ENCODE results near the gene FCSK.

FCSK gene

GRCh38 chr16:70421473-70422311, 32.7 kb upstream of the FCSK start:
- peaks cover 64% of the 10 kb centered on the region for H3K36me3 Mint-ChIP-seq (ENCODE audit: low read depth)
- no peak overlapping the region for H3K4me3 Mint-ChIP-seq
- intact Hi-C loops (cut with micrococcal nuclease), result no loop called here
- no peaks in the 10 kb centered on the region for H3K27me3 Mint-ChIP-seq
- peaks cover 88% of the 10 kb centered on the region for H3K4me1 Mint-ChIP-seq (ENCODE audit: low read depth)
- H3K27ac Mint-ChIP-seq, result peak overlapping the region; percentile 92
- H3K9me3 Mint-ChIP-seq, result no peaks in the 10 kb centered on the region

- H3K4me1 Mint-ChIP-seq (ENCODE audit: low read depth), result peaks cover 88% of the 10 kb centered on the region
- H3K9me3 Mint-ChIP-seq, result no peaks in the 10 kb centered on the region
- no peaks in the 10 kb centered on the region for H3K27me3 Mint-ChIP-seq
- H3K4me3 Mint-ChIP-seq, result no peak overlapping the region
- H3K36me3 Mint-ChIP-seq (ENCODE audit: low read depth), result peaks cover 62% of the 10 kb centered on the region
- H3K27ac Mint-ChIP-seq, result peak overlapping the region; percentile 92
- intact Hi-C loops (cut with micrococcal nuclease), result no loop called here
Observed at GRCh38 chr16:70422543-70422942, 31.9 kb upstream of the FCSK start.

- Mint-ChIP-seq H3K27me3 (no peaks in the 10 kb centered on the region), H3K9me3 (no peaks in the 10 kb centered on the region), H3K4me1 (ENCODE audit: low read depth) (peaks cover 78% of the 10 kb centered on the region), H3K27ac (peak overlapping the region; percentile 95), H3K36me3 (ENCODE audit: low read depth) (peaks cover 29% of the 10 kb centered on the region), H3K4me3 (peak overlapping the region; percentile 63)
- intact Hi-C loops (cut with micrococcal nuclease), result no loop called here
Observed at GRCh38 chr16:70427786-70428177, 26.6 kb upstream of the FCSK start.

GRCh38 chr16:70428178-70428998, 26.0 kb upstream of the FCSK start:
- H3K27me3 Mint-ChIP-seq, result no peaks in the 10 kb centered on the region
- H3K27ac Mint-ChIP-seq, result peak overlapping the region; percentile 95
- H3K4me3 Mint-ChIP-seq, result peak overlapping the region; percentile 63
- H3K36me3 Mint-ChIP-seq (ENCODE audit: low read depth), result peaks cover 27% of the 10 kb centered on the region
- H3K9me3 Mint-ChIP-seq, result no peaks in the 10 kb centered on the region
- intact Hi-C loops (cut with micrococcal nuclease), result no loop called here
- H3K4me1 Mint-ChIP-seq (ENCODE audit: low read depth), result peaks cover 78% of the 10 kb centered on the region

- Mint-ChIP-seq H3K27me3 (no peaks in the 10 kb centered on the region), H3K27ac (peak overlapping the region; percentile 95), H3K4me1 (ENCODE audit: low read depth) (peaks cover 85% of the 10 kb centered on the region), H3K9me3 (no peaks in the 10 kb centered on the region), H3K4me3 (peak overlapping the region; percentile 30), H3K36me3 (ENCODE audit: low read depth) (peaks cover 35% of the 10 kb centered on the region)
- intact Hi-C loops (cut with micrococcal nuclease), result no loop called here
Observed at GRCh38 chr16:70429888-70430666, 24.3 kb upstream of the FCSK start.

- Mint-ChIP-seq H3K4me1 (ENCODE audit: low read depth) (peaks cover 78% of the 10 kb centered on the region), H3K36me3 (ENCODE audit: low read depth) (peaks cover 27% of the 10 kb centered on the region), H3K9me3 (no peaks in the 10 kb centered on the region), H3K4me3 (peak overlapping the region; percentile 52), H3K27me3 (no peaks in the 10 kb centered on the region), H3K27ac (peak overlapping the region; percentile 95)
- intact Hi-C loops (cut with micrococcal nuclease), result no loop called here
Observed at GRCh38 chr16:70430667-70431536, 23.5 kb upstream of the FCSK start.

GRCh38 chr16:70432356-70432722, 22.1 kb upstream of the FCSK start:
- H3K4me3 Mint-ChIP-seq, result no peak overlapping the region
- H3K36me3 Mint-ChIP-seq (ENCODE audit: low read depth), result peaks cover 22% of the 10 kb centered on the region
- H3K9me3 Mint-ChIP-seq, result no peaks in the 10 kb centered on the region
- H3K27me3 Mint-ChIP-seq, result no peaks in the 10 kb centered on the region
- intact Hi-C loops (cut with micrococcal nuclease), result loop anchor here (2.0 kb wide), 1 partner anchor 28 kb away; no protein-coding TSS in a partner anchor
- H3K27ac Mint-ChIP-seq, result peak overlapping the region; percentile 95
- peaks cover 83% of the 10 kb centered on the region for H3K4me1 Mint-ChIP-seq (ENCODE audit: low read depth)

GRCh38 chr16:70432723-70433457, 21.5 kb upstream of the FCSK start:
- H3K36me3 Mint-ChIP-seq (ENCODE audit: low read depth), result peaks cover 19% of the 10 kb centered on the region
- H3K4me3 Mint-ChIP-seq, result peak overlapping the region; percentile 62
- H3K27me3 Mint-ChIP-seq, result no peaks in the 10 kb centered on the region
- peaks cover 83% of the 10 kb centered on the region for H3K4me1 Mint-ChIP-seq (ENCODE audit: low read depth)
- peak overlapping the region; percentile 95 for H3K27ac Mint-ChIP-seq
- intact Hi-C loops (cut with micrococcal nuclease), result loop anchor here (2.0 kb wide), 1 partner anchor 28 kb away; no protein-coding TSS in a partner anchor
- H3K9me3 Mint-ChIP-seq, result no peaks in the 10 kb centered on the region

GRCh38 chr16:70433458-70434103, 20.8 kb upstream of the FCSK start:
- Mint-ChIP-seq H3K4me3 (peak overlapping the region; percentile 62), H3K4me1 (ENCODE audit: low read depth) (peaks cover 82% of the 10 kb centered on the region), H3K36me3 (ENCODE audit: low read depth) (peaks cover 25% of the 10 kb centered on the region), H3K27ac (peak overlapping the region; percentile 95), H3K9me3 (no peaks in the 10 kb centered on the region), H3K27me3 (no peaks in the 10 kb centered on the region)
- intact Hi-C loops (cut with micrococcal nuclease), result loop anchor here (2.0 kb wide), 1 partner anchor 29 kb away; no protein-coding TSS in a partner anchor

GRCh38 chr16:70434484-70435260, 19.7 kb upstream of the FCSK start:
- intact Hi-C loops (cut with micrococcal nuclease), result no loop called here
- Mint-ChIP-seq H3K36me3 (ENCODE audit: low read depth) (peaks cover 31% of the 10 kb centered on the region), H3K9me3 (no peaks in the 10 kb centered on the region), H3K27me3 (no peaks in the 10 kb centered on the region), H3K4me3 (no peak overlapping the region), H3K4me1 (ENCODE audit: low read depth) (peaks cover 81% of the 10 kb centered on the region), H3K27ac (peak overlapping the region; percentile 95)

GRCh38 chr16:70437017-70437581, 17.3 kb upstream of the FCSK start:
- no peaks in the 10 kb centered on the region for H3K27me3 Mint-ChIP-seq
- intact Hi-C loops (cut with micrococcal nuclease), result no loop called here
- no peaks in the 10 kb centered on the region for H3K9me3 Mint-ChIP-seq
- peaks cover 67% of the 10 kb centered on the region for H3K4me1 Mint-ChIP-seq (ENCODE audit: low read depth)
- peak overlapping the region; percentile 98 for H3K4me3 Mint-ChIP-seq
- peaks cover 31% of the 10 kb centered on the region for H3K36me3 Mint-ChIP-seq (ENCODE audit: low read depth)
- peak overlapping the region; percentile 91 for H3K27ac Mint-ChIP-seq
